GM21447 (cell line): ENCODE results near the gene TMEM198.

Experiments
- ATAC-seq: cut with Tn5 transposase; IDR thresholded peaks from one replicate; pipeline ENCODE4 v1.9.1; 2021; ENCODE audit not compliant: unreplicated experiment

TMEM198 gene

GRCh38 chr2:219524817-219525216, 19.0 kb upstream of the TMEM198 start:
- ATAC-seq: no peak

- no peak for ATAC-seq
Measured at GRCh38 chr2:219525533-219526232, 18.1 kb upstream of the TMEM198 start.

- ATAC-seq: no peak
Measured at GRCh38 chr2:219526320-219527075, 17.3 kb upstream of the TMEM198 start.

GRCh38 chr2:219527076-219527394, 16.8 kb upstream of the TMEM198 start:
- no peak for ATAC-seq

GRCh38 chr2:219527472-219527871, 16.4 kb upstream of the TMEM198 start:
- no peak for ATAC-seq

GRCh38 chr2:219530048-219530963, 13.5 kb upstream of the TMEM198 start:
- ATAC-seq: peak; percentile 92

GRCh38 chr2:219531639-219532377, 12.0 kb upstream of the TMEM198 start:
- no peak for ATAC-seq

- ATAC-seq: no peak
Measured at GRCh38 chr2:219532378-219532649, 11.5 kb upstream of the TMEM198 start.

- no peak for ATAC-seq
Measured at GRCh38 chr2:219533930-219534661, 9.7 kb upstream of the TMEM198 start.

GRCh38 chr2:219536425-219536824, 7.4 kb upstream of the TMEM198 start:
- ATAC-seq: no peak

GRCh38 chr2:219536967-219537366, 6.9 kb upstream of the TMEM198 start:
- ATAC-seq: no peak

- ATAC-seq: no peak
Measured at GRCh38 chr2:219537657-219538488, 6.0 kb upstream of the TMEM198 start.

GRCh38 chr2:219538504-219538951, 5.3 kb upstream of the TMEM198 start:
- ATAC-seq: no peak

GRCh38 chr2:219538956-219539788, 4.7 kb upstream of the TMEM198 start:
- no peak for ATAC-seq

- no peak for ATAC-seq
Measured at GRCh38 chr2:219539926-219540678, 3.7 kb upstream of the TMEM198 start.

GRCh38 chr2:219540784-219541504, 2.9 kb upstream of the TMEM198 start:
- no peak for ATAC-seq

GRCh38 chr2:219541611-219542180, 2.1 kb upstream of the TMEM198 start:
- peak; percentile 48 for ATAC-seq
